ENCODE data around the gene GABRE. TPM values are rescaled to one million over a fixed set of nuclear protein-coding genes. Genes with fewer than 3 reads are reported as not detected.

GABRE gene
- polyA plus RNA-seq, 3 donors, result not detected

DNA sequence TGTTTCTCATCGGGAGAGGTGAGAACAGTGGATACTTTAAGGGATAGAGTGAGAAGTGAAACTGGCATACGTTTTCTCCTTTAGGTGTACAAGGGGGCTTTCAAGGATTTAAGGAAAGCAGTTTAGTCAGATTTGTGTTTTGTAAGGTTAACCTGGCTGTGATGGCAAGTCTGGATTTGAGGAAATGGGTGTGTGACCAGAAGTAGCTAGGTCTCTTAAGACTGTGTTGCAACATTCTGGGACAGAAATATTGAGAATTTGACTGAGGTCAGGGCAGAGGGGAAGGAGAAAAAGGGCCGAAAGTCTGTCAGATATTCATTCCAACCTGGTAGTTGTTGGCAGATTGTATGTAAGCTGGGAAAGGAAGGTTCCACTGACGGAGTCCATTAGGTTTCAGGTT lies 10.4 kb upstream of the GABRE start:
- H3K36me3 Mint-ChIP-seq, result no peaks in the 10 kb centered on the region
- TF ChIP-seq, protein P1, sequence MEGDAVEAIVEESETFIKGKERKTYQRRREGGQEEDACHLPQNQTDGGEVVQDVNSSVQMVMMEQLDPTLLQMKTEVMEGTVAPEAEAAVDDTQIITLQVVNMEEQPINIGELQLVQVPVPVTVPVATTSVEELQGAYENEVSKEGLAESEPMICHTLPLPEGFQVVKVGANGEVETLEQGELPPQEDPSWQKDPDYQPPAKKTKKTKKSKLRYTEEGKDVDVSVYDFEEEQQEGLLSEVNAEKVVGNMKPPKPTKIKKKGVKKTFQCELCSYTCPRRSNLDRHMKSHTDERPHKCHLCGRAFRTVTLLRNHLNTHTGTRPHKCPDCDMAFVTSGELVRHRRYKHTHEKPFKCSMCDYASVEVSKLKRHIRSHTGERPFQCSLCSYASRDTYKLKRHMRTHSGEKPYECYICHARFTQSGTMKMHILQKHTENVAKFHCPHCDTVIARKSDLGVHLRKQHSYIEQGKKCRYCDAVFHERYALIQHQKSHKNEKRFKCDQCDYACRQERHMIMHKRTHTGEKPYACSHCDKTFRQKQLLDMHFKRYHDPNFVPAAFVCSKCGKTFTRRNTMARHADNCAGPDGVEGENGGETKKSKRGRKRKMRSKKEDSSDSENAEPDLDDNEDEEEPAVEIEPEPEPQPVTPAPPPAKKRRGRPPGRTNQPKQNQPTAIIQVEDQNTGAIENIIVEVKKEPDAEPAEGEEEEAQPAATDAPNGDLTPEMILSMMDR (IDR thresholded peaks at IDR 0.05), result no peak
- no peaks in the 10 kb centered on the region for H3K79me2 ChIP-seq (ENCODE audit: insufficient read depth, low read length)
- no peaks in the 10 kb centered on the region for H3K27me3 Mint-ChIP-seq (ENCODE audit: low read depth in 3 of 3)
- no peak overlapping the region for H3K4me3 Mint-ChIP-seq
- H3K36me3 ChIP-seq (replicated peaks in 1 of 2; ENCODE audit: control insufficient read depth in 1 of 2, insufficient read depth in 2 of 2, low read length in 2 of 2), result no peaks in the 10 kb centered on the region
- no peak overlapping the region for H3K27ac Mint-ChIP-seq
- no peaks in the 10 kb centered on the region for H4K20me1 ChIP-seq (ENCODE audit: insufficient read depth, low read length)
- peaks cover 3% of the 10 kb centered on the region for H3K4me1 Mint-ChIP-seq
- H3K27me3 ChIP-seq (ENCODE audit: control insufficient read depth in 2 of 2, insufficient read depth in 2 of 2, low read length in 2 of 2), result no peaks in the 10 kb centered on the region
- H3K27ac ChIP-seq (ENCODE audit: low read depth in 1 of 2, low read length in 2 of 2), result no peak overlapping the region
- 49% methylated on average over 3 of the region's 4 CpGs for WGBS (ENCODE audit: insufficient coverage)
- intact Hi-C loops (cut with micrococcal nuclease), result no loop called here
- H3K9me3 ChIP-seq (replicated peaks in 1 of 2; ENCODE audit: control insufficient read depth in 1 of 2, insufficient read depth in 1 of 2, low read length in 2 of 2), result no peaks in the 10 kb centered on the region
- H3K4me3 ChIP-seq (replicated peaks in 1 of 3; ENCODE audit: low read depth in 2 of 3, low read length in 3 of 3), result no peak overlapping the region
- H3K9ac ChIP-seq (ENCODE audit: insufficient read depth, low read length, poor library complexity, severe bottlenecking), result no peak overlapping the region
- no peaks in the 10 kb centered on the region for H3K4me1 ChIP-seq (ENCODE audit: control insufficient read depth in 1 of 2, insufficient read depth in 2 of 2, low read length in 2 of 2)
- H3K4me2 ChIP-seq (replicated peaks; ENCODE audit: extremely low read depth, low read length, poor library complexity, severe bottlenecking), result no peak overlapping the region
- DNase-seq, result no peak
- H3K9me3 Mint-ChIP-seq, result peaks cover 0 to 7% (median 0%) of the 10 kb centered on the region in 7 donors
- no peak overlapping the region for H2AFZ ChIP-seq (ENCODE audit: insufficient read depth, low read depth, low read length, poor library complexity, severe bottlenecking)

DNA sequence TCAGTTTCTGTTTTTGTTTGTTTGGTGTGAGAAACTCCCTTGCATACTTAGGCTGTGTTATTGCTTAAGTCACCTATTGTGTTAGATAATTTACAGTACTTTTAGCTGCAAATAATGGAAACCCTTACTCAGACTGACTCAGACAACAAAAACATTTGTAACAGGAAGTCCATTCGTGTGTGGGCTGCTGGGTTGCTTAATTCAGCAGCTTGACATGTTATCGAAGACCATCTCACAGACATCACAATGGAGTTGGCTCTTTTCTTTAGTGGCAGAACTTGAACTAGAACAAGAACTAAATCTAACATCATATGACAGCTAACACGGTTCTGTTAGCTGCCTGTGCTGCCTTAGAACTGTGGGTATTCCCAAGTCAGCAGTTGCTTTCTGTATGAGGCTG lies 9.9 kb upstream of the GABRE start:
- Mint-ChIP-seq H3K36me3 (no peaks in the 10 kb centered on the region), H3K4me1 (peaks cover 3% of the 10 kb centered on the region), H3K27ac (no peak overlapping the region), H3K9me3 (peaks cover 0 to 5% (median 0%) of the 10 kb centered on the region in 7 donors), H3K27me3 (ENCODE audit: low read depth in 3 of 3) (no peaks in the 10 kb centered on the region), H3K4me3 (no peak overlapping the region)
- no peaks in the 10 kb centered on the region for H3K36me3 ChIP-seq (replicated peaks in 1 of 2; ENCODE audit: control insufficient read depth in 1 of 2, insufficient read depth in 2 of 2, low read length in 2 of 2)
- intact Hi-C loops (cut with micrococcal nuclease), result no loop called here
- H3K4me2 ChIP-seq (replicated peaks; ENCODE audit: extremely low read depth, low read length, poor library complexity, severe bottlenecking), result no peak overlapping the region
- no CpG with 5 or more reads among the region's 3 CpGs for WGBS (ENCODE audit: insufficient coverage)
- H3K27me3 ChIP-seq (ENCODE audit: control insufficient read depth in 2 of 2, insufficient read depth in 2 of 2, low read length in 2 of 2), result no peaks in the 10 kb centered on the region
- no peaks in the 10 kb centered on the region for H4K20me1 ChIP-seq (ENCODE audit: insufficient read depth, low read length)
- no peak overlapping the region for H3K4me3 ChIP-seq (replicated peaks in 1 of 3; ENCODE audit: low read depth in 2 of 3, low read length in 3 of 3)
- TF ChIP-seq, protein P1 (IDR thresholded peaks at IDR 0.05), result no peak
- no peak for DNase-seq
- H3K4me1 ChIP-seq (ENCODE audit: control insufficient read depth in 1 of 2, insufficient read depth in 2 of 2, low read length in 2 of 2), result no peaks in the 10 kb centered on the region
- no peak overlapping the region for H2AFZ ChIP-seq (ENCODE audit: insufficient read depth, low read depth, low read length, poor library complexity, severe bottlenecking)
- no peaks in the 10 kb centered on the region for H3K79me2 ChIP-seq (ENCODE audit: insufficient read depth, low read length)
- H3K27ac ChIP-seq (ENCODE audit: low read depth in 1 of 2, low read length in 2 of 2), result no peak overlapping the region
- no peak overlapping the region for H3K9ac ChIP-seq (ENCODE audit: insufficient read depth, low read length, poor library complexity, severe bottlenecking)
- H3K9me3 ChIP-seq (replicated peaks in 1 of 2; ENCODE audit: control insufficient read depth in 1 of 2, insufficient read depth in 1 of 2, low read length in 2 of 2), result no peaks in the 10 kb centered on the region

Measured in CD14-positive monocyte (primary cell).